HepG2 (cell line): ENCODE results near the gene SORBS2. TPM values are rescaled to one million over a fixed set of nuclear protein-coding genes. Genes with fewer than 3 reads are reported as not detected.

Experiments used
- ATAC-seq: fragments of 200-7000 bp; cut with Tn5 transposase; 3 replicates; pipeline ENCODE4 v1.9.1; 2020; ENCODE audit warnings: mild to moderate bottlenecking, moderate library complexity
- BruUV-seq: library from RNA; stranded (reverse); fragments of 400-500 nt; replicated peaks from 2 replicates; lab custom pipeline; 2021; lab: Mats Ljungman, UMichigan
- CTCF ChIA-PET: fragments of 300-600 bp; formaldehyde crosslinking; extraction: SDS; loops from one replicate; lab custom pipeline; 2021; ENCODE audit warnings: low total read pairs, inconsistent platforms, low intra/inter-chr PET ratio; lab: Yijun Ruan, JAX
- POLR2A ChIA-PET: fragments of 350-600 bp; sonication (Branson Sonifier 250); formaldehyde crosslinking; loops from one replicate; lab custom pipeline; 2020; ENCODE audit warnings: antibody characterized with exemption, inconsistent platforms; lab: Yijun Ruan, JAX
- DNase-seq: peaks from one replicate; pipeline ENCODE4 v3.0.0-alpha.2; 2015; ENCODE audit warnings: low spot score
- FAIRE-seq: peaks from 3 replicates; lab custom pipeline; 2011; peaks lifted over from hg19 to GRCh38; lab: Jason Lieb, UNC
- H2AFZ ChIP-seq: one replicate; pipeline ENCODE4 v1.6.1; 2011; ENCODE audit warnings: low read length, inconsistent platforms
- H3K27ac ChIP-seq: fragments of 300-600 bp; 3 replicates; pipeline ENCODE4 v1.8.0; 2011; ENCODE audit warnings: mixed run types, mild to moderate bottlenecking, mixed read lengths, low read length, inconsistent platforms; ENCODE audit not compliant: insufficient read depth; ENCODE audit errors: extremely low read length
- H3K27me3 ChIP-seq, 2 experiments: fragments of 200-600 bp in 1 of 2; 2 replicates in 1 of 2; 3 replicates in 1 of 2; pipeline versions ENCODE4 v1.6.0 to v1.8.0; 2011; ENCODE audit warnings: low read length in 2 of 2, mild to moderate bottlenecking in 2 of 2, moderate library complexity in 2 of 2, inconsistent platforms in 1 of 2; ENCODE audit not compliant: insufficient read depth in 2 of 2, control insufficient read depth in 1 of 2
- H3K36me3 ChIP-seq, 2 experiments: fragments of 200-600 bp in 1 of 2; replicated peaks in 1 of 2; 2 replicates in 1 of 2; 3 replicates in 1 of 2; pipeline versions ENCODE4 v1.5.1 to v1.8.0; 2011; ENCODE audit warnings: low read length in 2 of 2, inconsistent platforms in 1 of 2; ENCODE audit not compliant: insufficient read depth in 2 of 2, control insufficient read depth in 1 of 2
- H3K4me1 ChIP-seq: 2 replicates; pipeline ENCODE4 v1.5.1; 2012; ENCODE audit warnings: low read length, inconsistent platforms; ENCODE audit not compliant: insufficient read depth
- H3K4me2 ChIP-seq: 2 replicates; pipeline ENCODE4 v1.6.0; 2011; ENCODE audit warnings: low read depth, low read length, inconsistent platforms
- H3K4me3 ChIP-seq, 3 experiments: fragments of 200-600 bp in 1 of 3; sonication (generic), shearing (Covaris generic) in 1 of 3; replicated peaks in 1 of 3; 2 replicates each; pipeline ENCODE4 v1.5.1; 2011 to 2016; ENCODE audit warnings: low read length in 3 of 3, inconsistent platforms in 2 of 3, low read depth in 2 of 3, mild to moderate bottlenecking in 2 of 3, control low read depth in 1 of 3, mixed read lengths in 1 of 3; ENCODE audit not compliant: insufficient read depth in 1 of 3
- H3K79me2 ChIP-seq: one replicate; pipeline ENCODE4 v1.6.1; 2011; ENCODE audit warnings: low read length, inconsistent platforms; ENCODE audit not compliant: insufficient read depth
- H3K9ac ChIP-seq: 2 replicates; pipeline ENCODE4 v1.6.0; 2011; ENCODE audit warnings: mild to moderate bottlenecking, low read depth, low read length, inconsistent platforms; ENCODE audit not compliant: insufficient read depth
- H3K9me3 ChIP-seq: 2 replicates; pipeline ENCODE4 v1.5.1; 2012; ENCODE audit warnings: mild to moderate bottlenecking, low read length
- H4K20me1 ChIP-seq: 2 replicates; pipeline ENCODE4 v1.6.0; 2011; ENCODE audit warnings: inconsistent platforms, mild to moderate bottlenecking, low read length, moderate library complexity; ENCODE audit not compliant: insufficient read depth
- CENPT ChIP-seq: sonication (generic); formaldehyde crosslinking; IDR thresholded peaks from 2 replicates; pipeline ENCODE4 v1.8.0; 2022; ENCODE audit warnings: low read depth, mild to moderate bottlenecking, moderate library complexity, missing genetic modification reagents
- HOXA3 ChIP-seq: sonication (generic); formaldehyde crosslinking; IDR thresholded peaks from 2 replicates; pipeline ENCODE4 v1.5.0; 2020; ENCODE audit warnings: missing genetic modification reagents
- JARID2 ChIP-seq: sonication (generic); formaldehyde crosslinking; IDR thresholded peaks from 2 replicates; pipeline ENCODE4 v1.8.1; 2023; ENCODE audit warnings: missing genetic modification reagents, inconsistent platforms; ENCODE audit not compliant: insufficient replicate concordance
- KLF13 ChIP-seq: sonication (generic); formaldehyde crosslinking; IDR thresholded peaks from 2 replicates; pipeline ENCODE4 v1.4.0; 2020; ENCODE audit warnings: mild to moderate bottlenecking, missing genetic modification reagents
- NKX3-1 ChIP-seq: sonication (generic); formaldehyde crosslinking; IDR thresholded peaks from 2 replicates; pipeline ENCODE4 v1.5.0; 2020; ENCODE audit warnings: missing genetic modification reagents
- TBL1XR1 ChIP-seq: fragments of 150-350 bp; IDR thresholded peaks from 2 replicates; pipeline ENCODE4 v1.6.1; 2014; ENCODE audit warnings: borderline replicate concordance, low read length; ENCODE audit not compliant: partially characterized antibody
- ZMYM3 ChIP-seq: sonication (generic); formaldehyde crosslinking; IDR thresholded peaks from 2 replicates; pipeline ENCODE4 v1.5.1; 2020; ENCODE audit warnings: mild to moderate bottlenecking, missing genetic modification reagents
- ZNF124 ChIP-seq: sonication (generic); formaldehyde crosslinking; IDR thresholded peaks from 2 replicates; pipeline ENCODE4 v1.4.0; 2020; ENCODE audit warnings: missing genetic modification reagents
- ZNF274 ChIP-seq: sonication (generic); formaldehyde crosslinking; IDR thresholded peaks from 2 replicates; pipeline ENCODE4 v1.5.1; 2020; ENCODE audit warnings: mild to moderate bottlenecking, missing genetic modification reagents
- ZNF772 ChIP-seq: sonication (generic); formaldehyde crosslinking; IDR thresholded peaks from 2 replicates; pipeline ENCODE4 v1.5.0; 2020; ENCODE audit warnings: mild to moderate bottlenecking, missing genetic modification reagents
- WGBS: methylation state at CpG from one replicate; pipeline ENCODE4 v1.1.6; 2017; ENCODE audit warnings: low lambda C conversion rate; 5-methylcytosine and 5-hydroxymethylcytosine counted together
- in situ Hi-C: cut with HindIII; loops from 2 replicates; pipeline ENCODE4 v1.10.0; 2017; ENCODE audit warnings: low pct_unique_long_range_greater_than_20kb; ENCODE audit not compliant: extremely low pct_ligation_motif_present
- intact Hi-C: fragments of 100-400 bp; cut with micrococcal nuclease; formaldehyde crosslinking; loops from one replicate; pipeline ENCODE4 v1.10.0; 2022; ENCODE audit not compliant: unreplicated experiment
- polyA plus RNA-seq, 8 experiments: library from polyadenylated mRNA; depleted of rRNA in 3 of 8; stranded (reverse) in 7 of 8; unstranded in 1 of 8; fragments of >200 nt; fragmentation: Illumina TruSeq in 4 of 8; extraction: Trizol in 4 of 8; gene quantifications; 2 replicates each; pipeline versions ENCODE4 v1.2.1 to v1.2.3, GENCODE V29; 2011 to 2016; ENCODE audit warnings: low read depth in 4 of 8, missing spikeins in 1 of 8, mixed read lengths in 1 of 8; ENCODE audit not compliant: insufficient read depth in 1 of 8
- total RNA-seq, 5 experiments: library from RNA; depleted of rRNA; stranded (reverse); fragments of >200 nt; fragmentation: Illumina TruSeq; extraction: Trizol; gene quantifications; 2 replicates each; pipeline ENCODE4 v1.2.3, GENCODE V29; 2016; ENCODE audit warnings: low read depth in 1 of 5
- TF ChIP-seq, protein P1 (sequence below): IDR thresholded peaks from 2 replicates; pipeline ENCODE4 v1.6.1; 2016; ENCODE audit warnings: low read depth, missing genetic modification reagents, missing compliant biosample characterization
- TF ChIP-seq, protein P2 (sequence below): fragments of 450-650 bp; IDR thresholded peaks from 2 replicates; pipeline ENCODE4 v1.6.1; 2017
- TF ChIP-seq, protein P3 (sequence below): sonication (generic); formaldehyde crosslinking; IDR thresholded peaks from 2 replicates; pipeline ENCODE4 v1.4.0; 2020; ENCODE audit warnings: mild to moderate bottlenecking, missing genetic modification reagents

Gene SORBS2
- total and polyA plus RNA-seq, 2 of the 13 experiments (the other 11 are each of a cell fraction or from before 2014, with no cell fraction given), result 25.0 to 80.5 TPM

DNA sequence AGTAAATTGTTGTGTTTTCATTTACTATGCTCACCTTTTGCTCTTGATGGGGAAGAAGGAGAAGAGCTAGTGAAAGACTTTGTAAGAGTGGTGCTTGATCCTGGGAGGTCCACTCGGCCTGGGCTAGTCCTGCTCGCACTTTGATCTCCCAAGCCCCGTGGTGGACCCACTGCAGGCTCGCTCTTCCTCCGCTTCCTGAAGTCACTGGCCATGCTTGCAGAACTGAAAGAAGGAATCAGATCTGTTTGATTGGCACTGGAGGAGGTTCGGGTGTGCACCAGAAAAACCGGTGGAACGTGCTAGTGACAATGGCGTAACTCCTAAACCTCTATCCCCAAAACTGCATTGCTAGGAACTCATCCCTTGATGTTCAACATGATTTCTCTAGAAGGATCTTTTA is 185.2 kb downstream of the SORBS2 start:
- H3K4me3 ChIP-seq, result no peak overlapping the region
- H3K9ac ChIP-seq, result no peak overlapping the region
- in situ Hi-C loops, result no loop called here
- no peak overlapping the region for H3K4me2 ChIP-seq
- ATAC-seq (no peak), DNase-seq (no peak), FAIRE-seq (no peak)
- H3K27me3 ChIP-seq, result no peaks in the 10 kb centered on the region
- H3K79me2 ChIP-seq, result no peaks in the 10 kb centered on the region
- no peaks in the 10 kb centered on the region for H4K20me1 ChIP-seq
- BruUV-seq, result no TSS peak
- intact Hi-C loops, result no loop called here
- CTCF ChIA-PET, result no interaction called here
- no peak overlapping the region for H3K27ac ChIP-seq
- 95% methylated on average over 9 of the region's 9 CpGs for WGBS
- POLR2A ChIA-PET, result no interaction called here
- H3K9me3 ChIP-seq, result no peaks in the 10 kb centered on the region
- H3K36me3 ChIP-seq, result peaks cover 6 to 27% of the 10 kb centered on the region in 2 experiments; a peak in 4 of 5 replicates
- no peaks in the 10 kb centered on the region for H3K4me1 ChIP-seq
- no peak overlapping the region for H2AFZ ChIP-seq
- TF ChIP-seq TBL1XR1 (no peak), HOXA3 (CRISPR knock-in tag) (no peak), ZNF274 (no peak), ZMYM3 (CRISPR knock-in tag) (no peak), ZNF124 (CRISPR knock-in tag) (no peak), NKX3-1 (CRISPR knock-in tag) (no peak), CENPT (no peak), JARID2 (no peak), ZNF772 (CRISPR knock-in tag) (no peak), KLF13 (CRISPR knock-in tag) (no peak)
- TF ChIP-seq, protein P1, sequence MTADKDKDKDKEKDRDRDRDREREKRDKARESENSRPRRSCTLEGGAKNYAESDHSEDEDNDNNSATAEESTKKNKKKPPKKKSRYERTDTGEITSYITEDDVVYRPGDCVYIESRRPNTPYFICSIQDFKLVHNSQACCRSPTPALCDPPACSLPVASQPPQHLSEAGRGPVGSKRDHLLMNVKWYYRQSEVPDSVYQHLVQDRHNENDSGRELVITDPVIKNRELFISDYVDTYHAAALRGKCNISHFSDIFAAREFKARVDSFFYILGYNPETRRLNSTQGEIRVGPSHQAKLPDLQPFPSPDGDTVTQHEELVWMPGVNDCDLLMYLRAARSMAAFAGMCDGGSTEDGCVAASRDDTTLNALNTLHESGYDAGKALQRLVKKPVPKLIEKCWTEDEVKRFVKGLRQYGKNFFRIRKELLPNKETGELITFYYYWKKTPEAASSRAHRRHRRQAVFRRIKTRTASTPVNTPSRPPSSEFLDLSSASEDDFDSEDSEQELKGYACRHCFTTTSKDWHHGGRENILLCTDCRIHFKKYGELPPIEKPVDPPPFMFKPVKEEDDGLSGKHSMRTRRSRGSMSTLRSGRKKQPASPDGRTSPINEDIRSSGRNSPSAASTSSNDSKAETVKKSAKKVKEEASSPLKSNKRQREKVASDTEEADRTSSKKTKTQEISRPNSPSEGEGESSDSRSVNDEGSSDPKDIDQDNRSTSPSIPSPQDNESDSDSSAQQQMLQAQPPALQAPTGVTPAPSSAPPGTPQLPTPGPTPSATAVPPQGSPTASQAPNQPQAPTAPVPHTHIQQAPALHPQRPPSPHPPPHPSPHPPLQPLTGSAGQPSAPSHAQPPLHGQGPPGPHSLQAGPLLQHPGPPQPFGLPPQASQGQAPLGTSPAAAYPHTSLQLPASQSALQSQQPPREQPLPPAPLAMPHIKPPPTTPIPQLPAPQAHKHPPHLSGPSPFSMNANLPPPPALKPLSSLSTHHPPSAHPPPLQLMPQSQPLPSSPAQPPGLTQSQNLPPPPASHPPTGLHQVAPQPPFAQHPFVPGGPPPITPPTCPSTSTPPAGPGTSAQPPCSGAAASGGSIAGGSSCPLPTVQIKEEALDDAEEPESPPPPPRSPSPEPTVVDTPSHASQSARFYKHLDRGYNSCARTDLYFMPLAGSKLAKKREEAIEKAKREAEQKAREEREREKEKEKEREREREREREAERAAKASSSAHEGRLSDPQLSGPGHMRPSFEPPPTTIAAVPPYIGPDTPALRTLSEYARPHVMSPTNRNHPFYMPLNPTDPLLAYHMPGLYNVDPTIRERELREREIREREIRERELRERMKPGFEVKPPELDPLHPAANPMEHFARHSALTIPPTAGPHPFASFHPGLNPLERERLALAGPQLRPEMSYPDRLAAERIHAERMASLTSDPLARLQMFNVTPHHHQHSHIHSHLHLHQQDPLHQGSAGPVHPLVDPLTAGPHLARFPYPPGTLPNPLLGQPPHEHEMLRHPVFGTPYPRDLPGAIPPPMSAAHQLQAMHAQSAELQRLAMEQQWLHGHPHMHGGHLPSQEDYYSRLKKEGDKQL, result no peak
- TF ChIP-seq, protein P2, sequence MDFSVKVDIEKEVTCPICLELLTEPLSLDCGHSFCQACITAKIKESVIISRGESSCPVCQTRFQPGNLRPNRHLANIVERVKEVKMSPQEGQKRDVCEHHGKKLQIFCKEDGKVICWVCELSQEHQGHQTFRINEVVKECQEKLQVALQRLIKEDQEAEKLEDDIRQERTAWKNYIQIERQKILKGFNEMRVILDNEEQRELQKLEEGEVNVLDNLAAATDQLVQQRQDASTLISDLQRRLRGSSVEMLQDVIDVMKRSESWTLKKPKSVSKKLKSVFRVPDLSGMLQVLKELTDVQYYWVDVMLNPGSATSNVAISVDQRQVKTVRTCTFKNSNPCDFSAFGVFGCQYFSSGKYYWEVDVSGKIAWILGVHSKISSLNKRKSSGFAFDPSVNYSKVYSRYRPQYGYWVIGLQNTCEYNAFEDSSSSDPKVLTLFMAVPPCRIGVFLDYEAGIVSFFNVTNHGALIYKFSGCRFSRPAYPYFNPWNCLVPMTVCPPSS, result no peak
- TF ChIP-seq, protein P3, sequence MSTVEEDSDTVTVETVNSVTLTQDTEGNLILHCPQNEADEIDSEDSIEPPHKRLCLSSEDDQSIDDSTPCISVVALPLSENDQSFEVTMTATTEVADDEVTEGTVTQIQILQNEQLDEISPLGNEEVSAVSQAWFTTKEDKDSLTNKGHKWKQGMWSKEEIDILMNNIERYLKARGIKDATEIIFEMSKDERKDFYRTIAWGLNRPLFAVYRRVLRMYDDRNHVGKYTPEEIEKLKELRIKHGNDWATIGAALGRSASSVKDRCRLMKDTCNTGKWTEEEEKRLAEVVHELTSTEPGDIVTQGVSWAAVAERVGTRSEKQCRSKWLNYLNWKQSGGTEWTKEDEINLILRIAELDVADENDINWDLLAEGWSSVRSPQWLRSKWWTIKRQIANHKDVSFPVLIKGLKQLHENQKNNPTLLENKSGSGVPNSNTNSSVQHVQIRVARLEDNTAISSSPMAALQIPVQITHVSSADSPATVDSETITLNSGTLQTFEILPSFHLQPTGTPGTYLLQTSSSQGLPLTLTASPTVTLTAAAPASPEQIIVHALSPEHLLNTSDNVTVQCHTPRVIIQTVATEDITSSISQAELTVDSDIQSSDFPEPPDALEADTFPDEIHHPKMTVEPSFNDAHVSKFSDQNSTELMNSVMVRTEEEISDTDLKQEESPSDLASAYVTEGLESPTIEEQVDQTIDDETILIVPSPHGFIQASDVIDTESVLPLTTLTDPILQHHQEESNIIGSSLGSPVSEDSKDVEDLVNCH (CRISPR knock-in tag), result no peak
